ENCODE data around the gene GNAZ.

GNAZ gene

DNA sequence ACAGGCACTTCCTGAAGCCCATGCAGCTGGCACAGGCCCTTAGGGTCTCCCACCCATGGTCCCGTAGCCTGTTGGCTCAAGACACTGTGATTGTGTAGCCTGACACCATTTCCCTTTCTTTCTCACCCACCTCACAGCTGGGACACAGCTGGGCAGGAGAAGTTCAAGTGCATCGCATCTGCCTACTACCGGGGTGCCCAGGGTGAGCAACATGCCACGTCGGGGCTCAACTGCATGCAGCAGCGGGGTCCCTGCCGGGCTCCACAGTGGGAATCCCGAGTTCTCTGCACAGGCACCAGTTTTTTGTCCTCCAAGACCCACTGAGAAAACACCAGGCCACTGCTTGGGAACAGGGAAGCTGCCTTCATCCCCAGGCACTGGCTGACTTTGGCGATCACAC, 85.5 kb downstream of the GNAZ start:
- DNase-seq (ENCODE audit: low spot score) = no peak

DNA sequence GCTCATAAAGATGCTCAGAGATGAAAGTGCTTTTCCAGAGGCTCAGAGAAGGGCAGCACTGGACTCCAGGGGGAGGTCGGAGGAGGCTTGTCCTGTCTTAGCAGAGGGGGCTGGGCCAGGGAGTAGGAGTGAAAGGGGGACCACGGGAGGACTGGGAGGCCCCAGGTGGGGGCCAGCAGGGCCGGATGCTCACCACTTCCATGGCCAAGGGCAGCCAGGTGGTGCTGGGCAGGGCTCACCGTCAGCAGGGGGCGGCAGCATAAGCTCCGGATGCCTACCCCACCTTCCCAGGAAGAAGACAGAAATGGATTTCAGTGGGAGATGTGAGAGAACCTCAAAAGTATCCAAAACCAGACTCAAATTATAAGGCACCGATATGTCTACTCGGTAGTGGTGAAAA, 86.0 kb downstream of the GNAZ start:
- no peak for DNase-seq (ENCODE audit: low spot score)

DNA sequence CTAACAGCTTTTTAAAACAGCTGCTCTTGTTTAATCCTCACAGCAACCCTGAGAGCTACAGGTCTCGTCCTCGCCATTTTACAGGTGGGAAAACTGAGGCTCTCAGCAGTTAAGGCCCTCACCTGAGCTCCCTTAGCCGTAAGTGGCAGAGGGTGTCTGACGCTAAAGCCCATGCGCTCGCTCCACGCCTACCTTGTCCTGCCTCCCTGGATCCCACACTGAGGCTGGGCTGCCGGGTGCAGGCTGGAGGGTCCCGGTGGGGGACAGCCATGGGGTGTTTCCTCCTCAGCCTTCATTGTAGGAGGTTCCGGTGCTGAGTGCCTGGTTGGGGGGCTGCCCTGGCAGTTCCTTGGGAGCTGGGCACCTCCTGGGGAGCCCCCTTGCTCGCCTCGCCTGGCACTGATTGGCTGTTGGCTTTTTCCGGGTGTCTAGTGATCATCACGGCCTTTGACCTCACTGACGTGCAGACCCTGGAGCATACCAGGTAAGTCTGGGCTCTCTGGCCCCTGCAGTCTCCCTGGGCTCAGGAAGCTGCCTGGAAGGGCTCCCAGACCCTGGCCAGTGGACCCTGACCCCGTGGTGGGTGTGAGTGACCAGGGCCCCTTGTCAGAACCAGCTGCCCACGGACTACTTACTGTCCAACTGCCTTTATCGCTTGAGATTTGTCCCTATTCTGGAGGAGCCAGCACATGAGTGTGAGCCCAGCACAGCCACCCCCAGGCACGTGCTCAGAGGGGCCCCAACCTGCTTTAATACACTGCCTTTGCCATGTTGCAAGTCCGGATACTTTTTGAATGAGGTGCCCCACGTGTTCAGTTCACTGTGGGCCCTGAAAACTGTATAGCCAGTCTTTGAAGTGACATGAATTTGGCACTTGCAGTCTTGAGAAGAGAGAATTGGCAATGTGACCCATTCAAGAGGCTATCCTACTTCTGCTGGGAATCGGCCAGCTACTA, 87.5 kb downstream of the GNAZ start:
- no peak for DNase-seq (ENCODE audit: low spot score)

GRCh38 chr22:23158516-23159290, 88.4 kb downstream of the GNAZ start:
- no peak for DNase-seq (ENCODE audit: low spot score)

- DNase-seq (ENCODE audit: low spot score) = no peak
These were observed 88.9 kb downstream of the GNAZ start for GRCh38 chr22:23159291-23159630.

- no peak for DNase-seq (ENCODE audit: low spot score)
These were observed 90.7 kb downstream of the GNAZ start for GRCh38 chr22:23161029-23161428.

DNA sequence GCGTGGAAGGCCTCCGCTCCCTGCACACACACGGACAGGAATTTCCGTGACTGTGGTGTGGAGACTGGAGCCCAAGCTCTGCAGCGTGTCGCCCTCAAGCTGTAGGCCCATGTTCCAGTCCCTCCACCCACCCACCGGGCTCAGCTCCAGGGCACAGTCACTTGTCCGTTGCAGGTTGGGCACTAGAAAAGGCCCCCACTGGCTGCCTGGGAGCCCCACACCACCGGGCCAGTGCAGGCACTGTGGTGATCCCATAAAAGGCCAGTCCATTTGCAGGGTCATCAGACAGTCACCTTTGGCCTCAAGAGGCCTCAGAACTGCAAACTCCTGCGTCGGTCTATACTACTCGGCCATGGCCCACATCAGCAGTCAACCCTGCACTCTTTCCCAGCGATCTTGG, 91.3 kb downstream of the GNAZ start:
- DNase-seq (ENCODE audit: low spot score) = no peak

GRCh38 chr22:23163665-23164064, 93.3 kb downstream of the GNAZ start:
- DNase-seq (ENCODE audit: low spot score) = no peak

- no peak for DNase-seq (ENCODE audit: low spot score)
These were observed 93.8 kb downstream of the GNAZ start for GRCh38 chr22:23164091-23164490.

- no peak for DNase-seq (ENCODE audit: low spot score)
These were observed 95.9 kb downstream of the GNAZ start for GRCh38 chr22:23166042-23166831.

- no peak for DNase-seq (ENCODE audit: low spot score)
These were observed 96.7 kb downstream of the GNAZ start for GRCh38 chr22:23166841-23167616.

- no peak for DNase-seq (ENCODE audit: low spot score)
These were observed 98.2 kb downstream of the GNAZ start for GRCh38 chr22:23168391-23169042.

GRCh38 chr22:23169043-23169406, 98.7 kb downstream of the GNAZ start:
- no peak for DNase-seq (ENCODE audit: low spot score)
